ENCODE data around the gene PRCC.

GRCh38 chr1:156744786-156745419 lies 22.4 kb upstream of the PRCC start:
- TF ChIP-seq CTCF (IDR thresholded peaks at IDR 0.05) = no peak
- no peak for TF ChIP-seq POLR2A (IDR thresholded peaks at IDR 0.05)
- no peak for TF ChIP-seq EP300 (IDR thresholded peaks at IDR 0.05)
